ENCODE results near the gene MUC16.

The MUC16 gene

DNA sequence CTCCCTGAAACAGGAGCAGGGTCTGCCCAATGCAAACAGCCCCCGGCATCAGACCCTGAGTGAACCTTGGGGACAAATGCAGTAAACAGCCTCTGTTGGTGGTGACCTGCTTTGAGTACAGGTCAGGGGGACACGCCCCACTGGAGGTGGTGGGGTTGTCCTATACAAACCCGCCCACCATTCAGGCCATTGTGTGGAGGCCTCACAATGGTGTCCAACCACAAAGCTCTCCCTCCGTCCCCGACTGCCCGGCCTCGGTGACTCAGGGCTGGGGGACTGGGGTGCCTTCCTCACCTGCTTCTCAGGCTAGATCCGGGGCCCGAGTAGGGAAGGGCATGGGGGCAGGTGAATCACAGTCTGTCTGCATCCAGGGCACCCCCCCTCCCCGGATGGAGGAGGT lies 1.5 kb downstream of the MUC16 start:
- DNase-seq = no peak

DNA sequence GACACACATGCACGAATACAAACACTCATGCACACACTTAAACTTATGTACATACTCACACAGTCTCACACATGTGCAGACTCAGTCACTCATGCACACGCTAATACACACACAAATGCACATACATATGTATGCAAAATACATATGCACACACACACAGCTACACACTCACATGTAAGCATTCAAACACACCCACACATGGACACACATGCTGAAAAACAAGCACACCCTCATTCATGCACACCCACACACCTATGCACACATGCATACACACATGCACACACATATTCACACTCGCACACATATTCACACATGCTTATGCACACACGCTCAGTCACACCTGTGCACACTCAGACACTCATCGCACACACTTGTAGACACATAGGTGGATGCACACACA lies 9.3 kb downstream of the MUC16 start:
- DNase-seq = no peak

- no peak for DNase-seq
Observed at GRCh38 chr19:8988204-8988603, 22.0 kb downstream of the MUC16 start.

DNA sequence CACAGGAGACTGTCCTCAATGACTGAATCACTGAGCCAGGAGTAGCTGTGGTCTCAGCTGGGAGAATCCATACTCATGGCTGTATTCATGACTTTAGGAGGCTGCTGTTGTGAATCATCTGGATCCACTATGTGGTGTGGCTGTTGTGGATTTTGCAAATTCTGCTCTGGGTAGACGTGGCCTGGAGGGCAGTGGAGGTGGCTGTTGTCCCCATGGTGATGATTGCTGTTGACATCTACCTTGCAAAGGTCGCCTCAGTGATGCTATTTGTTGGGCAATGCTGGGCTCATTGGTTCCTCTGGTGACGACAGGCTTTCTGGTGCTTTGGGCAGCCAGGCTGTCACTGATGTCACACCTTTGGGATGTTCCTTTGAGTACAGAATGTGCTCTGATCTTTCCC lies 23.9 kb downstream of the MUC16 start:
- DNase-seq = no peak

DNA sequence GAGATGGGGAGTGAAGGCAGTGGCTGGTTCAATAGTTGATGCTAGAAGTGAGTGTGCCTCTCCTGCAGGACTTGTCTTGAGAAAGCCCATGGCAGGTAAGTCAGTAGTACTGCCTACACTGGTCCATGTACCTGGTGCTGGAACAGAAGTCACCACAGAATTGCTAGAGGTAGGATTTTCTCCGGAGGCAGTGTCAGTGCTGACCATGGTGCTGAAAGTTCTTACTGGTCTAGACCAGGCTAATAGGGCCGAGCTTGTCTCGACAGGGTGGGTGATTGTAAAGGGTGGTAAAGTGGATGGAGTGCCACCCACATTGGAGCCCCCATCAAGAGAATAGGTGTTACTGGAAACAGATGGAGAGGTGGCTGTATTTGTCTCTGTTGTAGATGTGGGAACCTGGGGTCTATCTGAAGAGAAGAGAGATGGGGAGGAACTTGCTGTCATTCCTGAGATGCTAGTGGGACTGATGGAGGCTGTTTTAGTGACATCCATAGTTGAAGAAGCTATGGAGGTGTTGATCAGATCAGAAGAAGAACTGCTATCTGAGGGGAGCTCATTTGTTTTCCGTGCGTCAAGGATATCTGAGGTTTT lies 36.6 kb downstream of the MUC16 start:
- DNase-seq = no peak

- DNase-seq = no peak
Observed at GRCh38 chr19:8965887-8966286, 44.3 kb downstream of the MUC16 start.
